Kidney glomerular epithelial cell (primary cell): ENCODE data around the gene CST9L.

Source experiments
- DNase-seq: peaks from one replicate; lab custom pipeline; 2025; lab: John Stamatoyannopoulos, UW

The CST9L gene

GRCh38 chr20:23568320-23568970 lies at the start of gene CST9L:
Gene CST9L (minus strand): TSS chr20:23568484. CDS start chr20:23568450, 34 bp downstream.
- no peak for DNase-seq

GRCh38 chr20:23614163-23614562 lies 45.9 kb upstream of the CST9L start:
- no peak for DNase-seq

GRCh38 chr20:23613676-23614075 lies 45.4 kb upstream of the CST9L start:
- no peak for DNase-seq

- DNase-seq: no peak
Measured at GRCh38 chr20:23612396-23612795, 44.1 kb upstream of the CST9L start.

GRCh38 chr20:23609486-23610109 lies 41.3 kb upstream of the CST9L start:
- DNase-seq: no peak

- no peak for DNase-seq
Measured at GRCh38 chr20:23608251-23608846, 40.1 kb upstream of the CST9L start.

- no peak for DNase-seq
Measured at GRCh38 chr20:23607497-23608245, 39.4 kb upstream of the CST9L start.

GRCh38 chr20:23606652-23607049 lies 38.4 kb upstream of the CST9L start:
- DNase-seq: peak; percentile 67

GRCh38 chr20:23605867-23606651 lies 37.8 kb upstream of the CST9L start, which contains the start of gene CST9:
Gene CST9 (minus strand): TSS chr20:23605917. CDS start chr20:23605864, 53 bp downstream.
- no peak for DNase-seq

GRCh38 chr20:23604306-23604705 lies 36.0 kb upstream of the CST9L start:
- DNase-seq: no peak

GRCh38 chr20:23603321-23603720 lies 35.0 kb upstream of the CST9L start:
- DNase-seq: no peak

- no peak for DNase-seq
Measured at GRCh38 chr20:23602699-23603098, 34.4 kb upstream of the CST9L start.

- no peak for DNase-seq
Measured at GRCh38 chr20:23602241-23602640, 34.0 kb upstream of the CST9L start.

GRCh38 chr20:23601715-23602114 lies 33.4 kb upstream of the CST9L start:
- no peak for DNase-seq

- DNase-seq: no peak
Measured at GRCh38 chr20:23598481-23598880, 30.2 kb upstream of the CST9L start.

GRCh38 chr20:23596579-23597250 lies 28.4 kb upstream of the CST9L start:
- DNase-seq: no peak

GRCh38 chr20:23595941-23596340 lies 27.7 kb upstream of the CST9L start:
- DNase-seq: no peak

- no peak for DNase-seq
Measured at GRCh38 chr20:23588434-23589403, 20.4 kb upstream of the CST9L start.

GRCh38 chr20:23587631-23588030 lies 19.3 kb upstream of the CST9L start:
- no peak for DNase-seq
